Left cardiac atrium (tissue), 4 donors: Measurements from ENCODE around the gene ASPG. TPM values are rescaled to one million over a fixed set of nuclear protein-coding genes. Genes with fewer than 3 reads are reported as not detected.
A peak's percentile ranks its signal among the peaks of the same experiment; 100 is the strongest.

Experiments
- ATAC-seq, 2 donors: fragments of 200-7000 bp; cut with Tn5 transposase; one replicate each; pipeline ENCODE4 v1.9.1; 2020; ENCODE audit warnings: mild to moderate bottlenecking in 2 of 2, moderate library complexity in 2 of 2
- DNase-seq: peaks from one replicate; pipeline ENCODE4 v3.0.0-alpha.2; 2020
- intact Hi-C, 2 donors: fragments of 100-400 bp; cut with DNase I; formaldehyde crosslinking; loops; one replicate each; pipeline versions ENCODE4 v1.14.1 to v1.15.1; 2022 to 2023
- long read RNA-seq: library from polyadenylated mRNA; unstranded; transcript quantifications from one replicate; pipeline ENCODE4 v2.0.0, GENCODE V29; 2021
- total RNA-seq, 2 donors: library from RNA; stranded (reverse); fragmentation: NEBNext Ultra II Directional; extraction: Animal tissue kit (Norgen Biotek cat#: 25700); gene quantifications; one replicate each; pipeline ENCODE4 v1.2.1, GENCODE V29; 2021
- donor health status: DM: no; HTN: yes; CAD: no.
- donor health status: DM: no; HTN: yes; CAD: no; lungs with severe emphysema.
- donor health status: DM: yes; HTN: yes; CAD: no.
- donor health status: Dilated cardiomyopathy.

Gene ASPG
- 100 to 1,000 TPM in 1 of 2 donors, 10 to 100 TPM in 1; 92.0 to 168 TPM for total RNA-seq
- long read RNA-seq, full-length matches to known transcripts, result 156 of 272 reads
- long read RNA-seq, partial matches to known transcripts, result 42 of 272 reads
- long read RNA-seq, other reads (novel, unspliced or antisense), result 74 of 272 reads

- ATAC-seq (peak; percentile 47 to 53), DNase-seq (peak; percentile 75)
- intact Hi-C loops, result no loop called here
Measured at GRCh38 chr14:104085032-104085888, at the start of gene ASPG. ASPG (plus strand) TSS chr14:104085700; CDS start chr14:104085771, 71 bp downstream.

- no peak for ATAC-seq
- DNase-seq, result no peak
- intact Hi-C loops, result no loop called here
Measured at GRCh38 chr14:104036212-104036611, 49.3 kb upstream of the ASPG start.

GRCh38 chr14:104037074-104037473, 48.4 kb upstream of the ASPG start:
- ATAC-seq, result no peak
- no peak for DNase-seq
- intact Hi-C loops, result no loop called here

GRCh38 chr14:104037903-104038302, 47.6 kb upstream of the ASPG start:
- ATAC-seq (peak; percentile 61 to 74), DNase-seq (no peak)
- intact Hi-C loops, result no loop called here

GRCh38 chr14:104039214-104039613, 46.3 kb upstream of the ASPG start:
- DNase-seq (no peak), ATAC-seq (no peak)
- intact Hi-C loops, result no loop called here

GRCh38 chr14:104040539-104040938, 45.0 kb upstream of the ASPG start:
- DNase-seq, result no peak
- intact Hi-C loops, result no loop called here
- no peak for ATAC-seq

- no peak for DNase-seq
- ATAC-seq, result no peak
- intact Hi-C loops, result no loop called here
Measured at GRCh38 chr14:104041430-104042104, 43.9 kb upstream of the ASPG start.

GRCh38 chr14:104044016-104044415, 41.5 kb upstream of the ASPG start:
- intact Hi-C loops, result no loop called here
- ATAC-seq, result no peak
- no peak for DNase-seq

GRCh38 chr14:104047761-104048160, 37.7 kb upstream of the ASPG start:
- intact Hi-C loops, result no loop called here
- no peak for ATAC-seq
- no peak for DNase-seq

- DNase-seq (no peak), ATAC-seq (peak; percentile 71 to 92)
- intact Hi-C loops, result no loop called here
Measured at GRCh38 chr14:104048758-104049507, 36.6 kb upstream of the ASPG start.

- ATAC-seq, result peak; percentile 27 to 55
- no peak for DNase-seq
- intact Hi-C loops, result no loop called here
Measured at GRCh38 chr14:104049576-104050240, 35.8 kb upstream of the ASPG start.

- no peak for ATAC-seq
- DNase-seq, result no peak
- intact Hi-C loops, result no loop called here
Measured at GRCh38 chr14:104051092-104051813, 34.2 kb upstream of the ASPG start.

GRCh38 chr14:104054222-104054905, 31.1 kb upstream of the ASPG start:
- no peak for DNase-seq
- intact Hi-C loops, result no loop called here
- no peak for ATAC-seq

GRCh38 chr14:104062281-104062680, 23.2 kb upstream of the ASPG start:
- ATAC-seq, result no peak
- intact Hi-C loops, result no loop called here
- DNase-seq, result no peak

GRCh38 chr14:104064003-104064402, 21.5 kb upstream of the ASPG start:
- intact Hi-C loops, result no loop called here
- DNase-seq, result no peak
- ATAC-seq, result no peak

- intact Hi-C loops, result no loop called here
- no peak for ATAC-seq
- no peak for DNase-seq
Measured at GRCh38 chr14:104066279-104066678, 19.2 kb upstream of the ASPG start.

- DNase-seq (no peak), ATAC-seq (no peak)
- intact Hi-C loops, result no loop called here
Measured at GRCh38 chr14:104066719-104067295, 18.7 kb upstream of the ASPG start.

GRCh38 chr14:104069541-104069940, 16.0 kb upstream of the ASPG start:
- DNase-seq (no peak), ATAC-seq (no peak)
- intact Hi-C loops, result no loop called here
